Aorta (tissue), 5 donors: Measurements from ENCODE around the gene CPEB4. TPM values are rescaled to one million over a fixed set of nuclear protein-coding genes. Genes with fewer than 3 reads are reported as not detected.

Experiments used
- ATAC-seq: fragments of 200-7000 bp; cut with Tn5 transposase; one replicate; pipeline ENCODE4 v1.9.1; 2022; ENCODE audit warnings: moderate library complexity; ENCODE audit not compliant: low FRiP score
- DNase-seq, 2 donors: peaks; one replicate each; pipeline ENCODE4 v3.0.0-alpha.2; 2020
- H3K27ac ChIP-seq, 2 donors: one replicate each; pipeline ENCODE4 v1.5.1; 2013; ENCODE audit warnings: low read length in 2 of 2, mild to moderate bottlenecking in 2 of 2, moderate library complexity in 2 of 2, control low read depth in 1 of 2, inconsistent platforms in 1 of 2, low read depth in 1 of 2
- H3K27me3 ChIP-seq, 2 donors: one replicate each; pipeline ENCODE4 v1.6.1; 2013; ENCODE audit warnings: control low read depth in 1 of 2, low read length in 1 of 2, mild to moderate bottlenecking in 1 of 2, moderate library complexity in 1 of 2; ENCODE audit not compliant: insufficient read depth in 2 of 2, control insufficient read depth in 1 of 2
- H3K36me3 ChIP-seq, 2 donors: one replicate each; pipeline ENCODE4 v1.6.1; 2013; ENCODE audit warnings: control low read depth in 1 of 2, low read length in 1 of 2, mild to moderate bottlenecking in 1 of 2; ENCODE audit not compliant: insufficient read depth in 2 of 2, control insufficient read depth in 1 of 2
- H3K4me1 ChIP-seq, 2 donors: one replicate each; pipeline ENCODE4 v1.6.1; 2013; ENCODE audit warnings: low read length in 2 of 2, control low read depth in 1 of 2, mild to moderate bottlenecking in 1 of 2, moderate library complexity in 1 of 2; ENCODE audit not compliant: insufficient read depth in 2 of 2, control insufficient read depth in 1 of 2
- H3K4me3 ChIP-seq, 2 donors: one replicate each; pipeline ENCODE4 v1.5.1; 2013; ENCODE audit warnings: low read length in 2 of 2, control low read depth in 1 of 2, mild to moderate bottlenecking in 1 of 2
- H3K9me3 ChIP-seq: one replicate; pipeline ENCODE4 v1.6.1; 2013; ENCODE audit warnings: mild to moderate bottlenecking, low read length; ENCODE audit not compliant: control insufficient read depth
- WGBS, 2 donors: extraction: QIAGEN DNeasy Blood & Tissue Kit; methylation state at CpG; one replicate each; pipeline ENCODE4 v1.1.7; 2013; 5-methylcytosine and 5-hydroxymethylcytosine counted together
- intact Hi-C, 2 donors: fragments of 100-400 bp; cut with DNase I; formaldehyde crosslinking; loops; one replicate each; pipeline versions ENCODE4 v1.14.2 to v1.15.0; 2022
- polyA plus RNA-seq, 2 donors: library from polyadenylated mRNA; stranded (reverse); fragments of 200-250 nt; gene quantifications; one replicate each; pipeline ENCODE4 v1.2.3, GENCODE V29; 2013
- total RNA-seq, 2 donors: library from RNA; stranded (reverse); fragmentation: NEBNext Ultra II Directional; extraction: Animal tissue kit (Norgen Biotek cat#: 25700); gene quantifications; one replicate each; pipeline ENCODE4 v1.2.1, GENCODE V29; 2021
- donor health status: healthy with polysubstance abuse.
- donor health status: Bipolar disorder and iron deficiency.
- donor health status: DM: no; HTN: no; CAD: no.
- donor health status: DM: no; HTN: no; CAD: no.
- donor health status: DM: yes; HTN: yes; CAD: no.

Gene CPEB4
- total and polyA plus RNA-seq, 4 donors = 9.0 to 80.1 (median 30.5) TPM

- Histone ChIP-seq H3K4me1 (no peaks in the 10 kb centered on the region), H3K4me3 (no peak overlapping the region), H3K27me3 (no peaks in the 10 kb centered on the region), H3K36me3 (no peaks in the 10 kb centered on the region), H3K9me3 (no peaks in the 10 kb centered on the region), H3K27ac (no peak overlapping the region)
- intact Hi-C loops = loop anchor here in 1 of 2 donors (10.0 kb wide), 1 partner anchor 117 kb away; no protein-coding TSS in a partner anchor
- no peak for DNase-seq
- no peak for ATAC-seq
- 90 to 93% methylated on average over 6 of the region's 6 CpGs for WGBS, 2 donors
Measured at GRCh38 chr5:173881811-173882575, 6.2 kb upstream of the CPEB4 start.

- ATAC-seq (no peak), DNase-seq (no peak)
- no peaks in the 10 kb centered on the region for H3K36me3 ChIP-seq
- H3K4me3 ChIP-seq = no peak overlapping the region
- no peaks in the 10 kb centered on the region for H3K9me3 ChIP-seq
- H3K4me1 ChIP-seq = no peaks in the 10 kb centered on the region
- intact Hi-C loops = loop anchor here in 1 of 2 donors (10.0 kb wide), 1 partner anchor 118 kb away; no protein-coding TSS in a partner anchor
- H3K27ac ChIP-seq = no peak overlapping the region
- no peaks in the 10 kb centered on the region for H3K27me3 ChIP-seq
Measured at GRCh38 chr5:173882632-173883031, 5.5 kb upstream of the CPEB4 start.

- no peaks in the 10 kb centered on the region for H3K27me3 ChIP-seq
- no peaks in the 10 kb centered on the region for H3K9me3 ChIP-seq
- intact Hi-C loops = loop anchor here in 1 of 2 donors (10.0 kb wide), 1 partner anchor 119 kb away; no protein-coding TSS in a partner anchor
- H3K4me3 ChIP-seq = no peak overlapping the region
- no peaks in the 10 kb centered on the region for H3K36me3 ChIP-seq
- H3K4me1 ChIP-seq = no peaks in the 10 kb centered on the region
- ATAC-seq = no peak
- H3K27ac ChIP-seq = no peak overlapping the region
- DNase-seq = no peak
- WGBS, 2 donors = 95 to 97% methylated on average over 3 of the region's 3 CpGs
Measured at GRCh38 chr5:173883347-173883924, 4.7 kb upstream of the CPEB4 start.

- Histone ChIP-seq H3K9me3 (no peaks in the 10 kb centered on the region), H3K4me3 (no peak overlapping the region), H3K4me1 (no peaks in the 10 kb centered on the region), H3K27me3 (no peaks in the 10 kb centered on the region), H3K36me3 (no peaks in the 10 kb centered on the region), H3K27ac (no peak overlapping the region)
- no peak for DNase-seq
- ATAC-seq = no peak
- intact Hi-C loops = loop anchor here (5.0 to 10.0 kb wide), 4 partner anchors 43 to 267 kb away; partner anchors contain the start of gene BOD1 (in 1 of the 2)
- 83 to 86% methylated on average over 2 of the region's 2 CpGs for WGBS, 2 donors
Measured at GRCh38 chr5:173884402-173885053, 3.6 kb upstream of the CPEB4 start.

GRCh38 chr5:173885054-173885443 is 3.1 kb upstream of the CPEB4 start:
- no peaks in the 10 kb centered on the region for H3K36me3 ChIP-seq
- no peak for ATAC-seq

GRCh38 chr5:173885475-173886010 is 2.6 kb upstream of the CPEB4 start:
- Histone ChIP-seq H3K27me3 (no peaks in the 10 kb centered on the region), H3K9me3 (no peaks in the 10 kb centered on the region), H3K36me3 (no peaks in the 10 kb centered on the region), H3K27ac (no peak overlapping the region), H3K4me3 (no peak overlapping the region), H3K4me1 (no peaks in the 10 kb centered on the region)
- 86% methylated on average over 6 of the region's 6 CpGs for WGBS, 2 donors
- peak in 1 of 2 donors; percentile 56 for DNase-seq
- no peak for ATAC-seq
- intact Hi-C loops = loop anchor here (2.0 to 10.0 kb wide), 5 partner anchors 42 to 268 kb away; partner anchors contain the start of gene BOD1 (in 1 of the 2)

More at GRCh38 chr5:173885054-173885443, 3.1 kb upstream of the CPEB4 start:
- Histone ChIP-seq H3K27me3 (no peaks in the 10 kb centered on the region), H3K4me1 (no peaks in the 10 kb centered on the region), H3K9me3 (no peaks in the 10 kb centered on the region), H3K4me3 (no peak overlapping the region), H3K27ac (no peak overlapping the region)
- 91 to 100% methylated on average over 1 of the region's 1 CpG for WGBS, 2 donors
- DNase-seq = no peak
- intact Hi-C loops = loop anchor here (5.0 to 10.0 kb wide), 4 partner anchors 42 to 268 kb away; partner anchors contain the start of gene BOD1 (in 1 of the 2)

GRCh38 chr5:173886150-173886549 is 2.0 kb upstream of the CPEB4 start:
- no peaks in the 10 kb centered on the region for H3K27me3 ChIP-seq
- H3K27ac ChIP-seq = no peak overlapping the region
- intact Hi-C loops = loop anchor here (2.0 to 10.0 kb wide), 5 partner anchors 41 to 269 kb away; partner anchors contain the start of gene BOD1 (in 1 of the 2)
- 93 to 97% methylated on average over 2 of the region's 2 CpGs for WGBS, 2 donors
- no peaks in the 10 kb centered on the region for H3K4me1 ChIP-seq
- no peaks in the 10 kb centered on the region for H3K36me3 ChIP-seq
- H3K4me3 ChIP-seq = no peak overlapping the region
- DNase-seq (no peak), ATAC-seq (no peak)
- no peaks in the 10 kb centered on the region for H3K9me3 ChIP-seq

- no peaks in the 10 kb centered on the region for H3K27me3 ChIP-seq
- H3K4me1 ChIP-seq = no peaks in the 10 kb centered on the region
- no peaks in the 10 kb centered on the region for H3K36me3 ChIP-seq
- DNase-seq (peak; percentile 61 to 79), ATAC-seq (peak; percentile 6)
- H3K9me3 ChIP-seq = no peaks in the 10 kb centered on the region
- H3K4me3 ChIP-seq = peak overlapping the region; percentile 97 to 99
- WGBS, 2 donors = 0% methylated on average over 35 to 37 of the region's 37 CpGs
- peak overlapping the region; percentile 14 to 58 for H3K27ac ChIP-seq
- intact Hi-C loops = loop anchor here (1.0 to 10.0 kb wide), 6 partner anchors 31 to 271 kb away; partner anchors contain the start of gene BOD1 (in 1 of the 2)
Measured at GRCh38 chr5:173888473-173889131, 453 bp downstream of the CPEB4 start.
